ENCODE data around the gene ZNF280B. TPM values are rescaled to one million over a fixed set of nuclear protein-coding genes. Genes with fewer than 3 reads are reported as not detected.

ZNF280B gene
- total RNA-seq, 1 experiment from 2014 or later: 7.7 TPM

DNA sequence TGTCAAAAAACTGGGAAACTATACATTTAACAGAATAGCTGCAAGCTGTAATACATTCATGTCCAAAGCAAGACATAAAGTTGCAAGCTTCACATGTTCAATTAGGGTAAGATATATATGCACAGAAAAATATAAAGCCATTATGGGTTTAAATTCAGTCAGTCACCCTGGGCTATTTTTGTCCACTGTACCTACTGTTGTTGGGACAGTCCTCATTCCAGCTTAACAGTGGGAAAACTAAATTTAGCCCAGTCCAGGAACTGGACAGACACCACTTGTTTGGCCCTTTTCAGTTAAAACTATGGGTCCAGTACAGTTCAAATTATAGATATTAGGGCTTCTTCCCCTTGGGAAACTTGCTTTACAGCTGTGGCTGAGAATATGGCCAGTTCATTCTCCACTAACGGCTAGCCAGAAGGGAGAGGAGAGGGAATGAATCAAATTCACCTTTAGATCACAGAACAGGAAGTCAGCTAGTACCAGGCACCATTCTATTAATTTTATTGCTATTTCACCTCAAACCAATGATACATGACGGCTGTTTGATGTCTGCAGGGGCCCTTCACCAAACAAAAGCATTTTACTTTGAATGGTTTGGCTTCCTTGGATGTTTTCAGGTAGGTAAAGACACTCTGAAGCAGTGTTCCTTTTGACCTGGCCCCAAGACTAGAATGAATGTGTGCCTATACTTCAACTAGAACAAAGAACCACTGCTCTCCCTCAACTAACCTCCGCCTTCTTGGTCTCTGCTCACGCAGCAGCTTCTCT is 22.2 kb downstream of the ZNF280B start:
- Histone ChIP-seq H3K27ac (ENCODE audit: low read depth, low read length, poor library complexity, severe bottlenecking) (no peak overlapping the region), H3K27me3 (replicated peaks; ENCODE audit: insufficient read depth, low read depth, low read length, poor library complexity) (no peaks in the 10 kb centered on the region), H3K4me3 (ENCODE audit: low read depth, low read length, poor library complexity, severe bottlenecking) (no peak overlapping the region), H3K36me3 (ENCODE audit: insufficient read depth, low read length, poor library complexity, severe bottlenecking) (peaks cover 19% of the 10 kb centered on the region), H3K9me3 (ENCODE audit: low read depth, low read length, poor library complexity, severe bottlenecking) (no peaks in the 10 kb centered on the region), H3K4me1 (ENCODE audit: insufficient read depth, low read length, poor library complexity, severe bottlenecking) (no peaks in the 10 kb centered on the region)
- ChIA-PET CTCF (no interaction called here), POLR2A (ENCODE audit: low non-redundant PET) (no interaction called here)
- no peak for TF ChIP-seq EZH2 (IDR thresholded peaks at IDR 0.05; ENCODE audit: borderline replicate concordance, low read depth, low read length, poor library complexity, severe bottlenecking)
- TF ChIP-seq, protein P1, sequence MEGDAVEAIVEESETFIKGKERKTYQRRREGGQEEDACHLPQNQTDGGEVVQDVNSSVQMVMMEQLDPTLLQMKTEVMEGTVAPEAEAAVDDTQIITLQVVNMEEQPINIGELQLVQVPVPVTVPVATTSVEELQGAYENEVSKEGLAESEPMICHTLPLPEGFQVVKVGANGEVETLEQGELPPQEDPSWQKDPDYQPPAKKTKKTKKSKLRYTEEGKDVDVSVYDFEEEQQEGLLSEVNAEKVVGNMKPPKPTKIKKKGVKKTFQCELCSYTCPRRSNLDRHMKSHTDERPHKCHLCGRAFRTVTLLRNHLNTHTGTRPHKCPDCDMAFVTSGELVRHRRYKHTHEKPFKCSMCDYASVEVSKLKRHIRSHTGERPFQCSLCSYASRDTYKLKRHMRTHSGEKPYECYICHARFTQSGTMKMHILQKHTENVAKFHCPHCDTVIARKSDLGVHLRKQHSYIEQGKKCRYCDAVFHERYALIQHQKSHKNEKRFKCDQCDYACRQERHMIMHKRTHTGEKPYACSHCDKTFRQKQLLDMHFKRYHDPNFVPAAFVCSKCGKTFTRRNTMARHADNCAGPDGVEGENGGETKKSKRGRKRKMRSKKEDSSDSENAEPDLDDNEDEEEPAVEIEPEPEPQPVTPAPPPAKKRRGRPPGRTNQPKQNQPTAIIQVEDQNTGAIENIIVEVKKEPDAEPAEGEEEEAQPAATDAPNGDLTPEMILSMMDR (conservative IDR thresholded peaks at IDR 0.05; ENCODE audit: low read depth, low read length): no peak
- intact Hi-C loops (cut with micrococcal nuclease; ENCODE audit: unreplicated experiment): no loop called here
- no TSS peak for BruUV-seq (replicated peaks)
- DNase-seq (ENCODE audit: low spot score): no peak

DNA sequence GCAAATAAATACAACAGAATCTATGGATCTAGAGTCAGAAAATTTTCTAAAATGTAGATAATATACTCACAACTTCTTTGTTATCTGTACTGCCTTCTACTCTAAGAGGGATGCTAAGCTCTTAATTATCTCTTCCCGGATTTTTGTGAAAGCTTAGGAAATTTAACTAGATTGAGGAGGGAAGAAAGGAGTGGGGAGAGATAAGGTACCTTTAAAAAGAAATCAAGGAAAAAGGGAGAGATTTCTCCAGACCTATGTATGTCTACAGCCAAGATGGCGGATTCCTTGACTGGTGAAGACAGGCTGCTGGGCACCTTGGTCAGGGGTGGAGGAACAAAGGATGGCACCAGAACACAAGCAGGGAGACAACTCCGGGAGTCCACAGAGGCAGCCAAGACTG is 23.0 kb downstream of the ZNF280B start:
- CTCF ChIA-PET: no interaction called here
- Histone ChIP-seq H3K27me3 (replicated peaks; ENCODE audit: insufficient read depth, low read depth, low read length, poor library complexity) (no peaks in the 10 kb centered on the region), H3K9me3 (ENCODE audit: low read depth, low read length, poor library complexity, severe bottlenecking) (no peaks in the 10 kb centered on the region), H3K4me3 (ENCODE audit: low read depth, low read length, poor library complexity, severe bottlenecking) (no peak overlapping the region), H3K4me1 (ENCODE audit: insufficient read depth, low read length, poor library complexity, severe bottlenecking) (no peaks in the 10 kb centered on the region), H3K36me3 (ENCODE audit: insufficient read depth, low read length, poor library complexity, severe bottlenecking) (peaks cover 19% of the 10 kb centered on the region), H3K27ac (ENCODE audit: low read depth, low read length, poor library complexity, severe bottlenecking) (no peak overlapping the region)
- BruUV-seq (replicated peaks): no TSS peak
- DNase-seq (ENCODE audit: low spot score): no peak
- TF ChIP-seq, protein P1 (conservative IDR thresholded peaks at IDR 0.05; ENCODE audit: low read depth, low read length): no peak
- TF ChIP-seq EZH2 (IDR thresholded peaks at IDR 0.05; ENCODE audit: borderline replicate concordance, low read depth, low read length, poor library complexity, severe bottlenecking): no peak
- intact Hi-C loops (cut with micrococcal nuclease; ENCODE audit: unreplicated experiment): no loop called here
- POLR2A ChIA-PET (ENCODE audit: low non-redundant PET): no interaction called here

DNA sequence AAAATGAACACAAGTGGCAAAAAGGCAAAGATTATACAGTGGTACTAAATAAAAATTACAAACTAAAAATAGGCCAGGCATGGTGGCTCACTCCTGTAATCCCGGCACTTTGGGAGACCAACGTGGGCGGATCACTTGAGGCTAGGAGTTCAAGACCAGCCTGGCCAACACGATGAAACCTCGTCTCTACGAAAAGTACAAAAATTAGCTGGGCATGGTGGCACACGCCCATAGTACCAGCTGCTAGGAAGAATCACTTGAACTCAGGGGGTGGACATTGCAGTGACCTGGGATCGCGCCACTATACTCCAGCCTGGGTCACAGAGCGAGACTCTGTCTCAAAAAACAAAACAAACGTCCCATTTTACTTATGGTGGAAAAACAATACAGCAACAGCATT is 24.5 kb downstream of the ZNF280B start:
- ChIA-PET CTCF (interaction anchor here (0.5 kb wide), 1 partner anchor 71 kb away, joined by 3 read pairs; no protein-coding TSS in a partner anchor), POLR2A (ENCODE audit: low non-redundant PET) (no interaction called here)
- BruUV-seq (replicated peaks): no TSS peak
- Histone ChIP-seq H3K27me3 (replicated peaks; ENCODE audit: insufficient read depth, low read depth, low read length, poor library complexity) (no peaks in the 10 kb centered on the region), H3K27ac (ENCODE audit: low read depth, low read length, poor library complexity, severe bottlenecking) (no peak overlapping the region), H3K4me1 (ENCODE audit: insufficient read depth, low read length, poor library complexity, severe bottlenecking) (no peaks in the 10 kb centered on the region), H3K9me3 (ENCODE audit: low read depth, low read length, poor library complexity, severe bottlenecking) (no peaks in the 10 kb centered on the region), H3K36me3 (ENCODE audit: insufficient read depth, low read length, poor library complexity, severe bottlenecking) (peaks cover 17% of the 10 kb centered on the region), H3K4me3 (ENCODE audit: low read depth, low read length, poor library complexity, severe bottlenecking) (no peak overlapping the region)
- intact Hi-C loops (cut with micrococcal nuclease; ENCODE audit: unreplicated experiment): no loop called here
- no peak for DNase-seq (ENCODE audit: low spot score)
- no peak for TF ChIP-seq EZH2 (IDR thresholded peaks at IDR 0.05; ENCODE audit: borderline replicate concordance, low read depth, low read length, poor library complexity, severe bottlenecking)
- TF ChIP-seq, protein P1 (conservative IDR thresholded peaks at IDR 0.05; ENCODE audit: low read depth, low read length): no peak

Measured in A673 (cell line).